HuH-7.5 (cell line): Measurements from ENCODE around the gene KRTAP5-11.
"Not testable (repeated sequence)": the region's sequence is repeated elsewhere in the genome, so short reads cannot be mapped to it uniquely, and the experiment has no call there.

ENCODE experiments used
- DNase-seq: peaks from one replicate; pipeline ENCODE4 v3.0.0; 2011; ENCODE audit warnings: low spot score

The KRTAP5-11 gene, protein sequence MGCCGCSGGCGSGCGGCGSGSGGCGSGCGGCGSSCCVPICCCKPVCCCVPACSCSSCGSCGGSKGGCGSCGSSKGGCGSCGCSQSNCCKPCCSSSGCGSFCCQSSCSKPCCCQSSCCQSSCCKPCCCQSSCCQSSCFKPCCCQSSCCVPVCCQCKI

DNA sequence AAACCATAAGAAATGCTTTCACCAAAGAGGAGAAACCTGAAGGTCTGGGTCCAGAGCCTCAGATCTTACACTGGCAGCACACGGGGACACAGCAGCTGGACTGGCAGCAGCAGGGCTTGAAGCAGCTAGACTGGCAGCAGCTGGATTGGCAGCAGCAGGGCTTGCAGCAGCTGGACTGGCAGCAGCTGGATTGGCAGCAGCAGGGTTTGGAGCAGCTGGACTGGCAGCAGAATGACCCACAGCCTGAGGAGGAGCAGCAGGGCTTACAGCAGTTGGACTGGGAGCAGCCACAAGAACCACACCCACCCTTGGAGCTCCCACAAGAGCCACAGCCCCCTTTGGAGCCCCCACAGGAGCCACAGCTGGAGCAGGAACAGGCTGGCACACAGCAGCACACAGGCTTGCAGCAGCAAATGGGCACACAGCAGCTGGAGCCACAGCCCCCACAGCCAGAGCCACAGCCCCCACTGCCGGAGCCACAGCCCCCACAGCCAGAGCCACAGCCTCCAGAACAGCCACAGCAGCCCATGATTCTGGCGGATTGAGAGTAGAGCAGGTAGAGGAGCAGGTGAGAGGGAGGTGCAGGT is at the start of gene KRTAP5-11:
Gene KRTAP5-11, minus strand, starts transcription at position 567 of the 587 bp plus-strand sequence. Its CDS starts 38 bp downstream, at position 529.
- no peak for DNase-seq

DNA sequence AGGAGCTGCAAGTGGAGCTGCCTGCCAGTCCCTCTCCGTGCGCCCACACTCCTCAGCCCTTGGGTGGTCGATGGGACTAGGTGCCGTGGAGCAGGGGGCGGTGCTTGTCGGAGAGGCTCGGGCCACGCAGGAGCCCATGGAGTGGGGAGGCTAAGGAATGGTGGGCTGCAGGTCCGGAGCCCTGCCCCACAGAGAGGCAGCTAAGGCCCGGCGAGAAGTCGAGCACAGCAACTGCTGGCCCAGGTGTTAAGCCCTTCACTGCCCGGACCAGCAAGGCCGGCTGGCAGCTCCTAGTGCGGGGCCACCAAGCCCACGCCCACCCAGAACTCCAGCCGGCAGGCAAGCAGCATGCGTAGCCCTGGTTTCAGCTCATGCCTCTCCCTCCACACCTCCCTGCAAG is 48.9 kb upstream of the KRTAP5-11 start:
- DNase-seq: not testable (repeated sequence)

DNA sequence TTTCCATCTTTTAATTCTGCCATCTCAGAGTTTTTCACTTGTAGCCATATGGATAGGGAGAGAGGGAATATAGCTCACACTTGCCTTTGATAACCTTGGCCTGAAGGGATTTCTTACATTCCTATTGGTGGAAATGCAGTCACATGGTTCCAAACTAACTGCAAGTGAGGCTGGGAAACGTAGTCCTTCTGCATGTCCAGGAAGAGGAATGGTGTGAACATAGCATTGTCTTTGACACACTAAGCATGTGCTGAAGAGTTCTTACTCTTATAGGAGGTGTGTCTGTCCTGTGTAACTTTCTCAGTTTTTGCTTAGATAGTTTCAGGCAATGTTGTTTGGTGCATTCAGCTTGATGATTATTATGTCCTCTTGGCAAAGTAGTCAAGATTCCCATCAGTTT is 47.4 kb upstream of the KRTAP5-11 start:
- not testable (repeated sequence) for DNase-seq

DNA sequence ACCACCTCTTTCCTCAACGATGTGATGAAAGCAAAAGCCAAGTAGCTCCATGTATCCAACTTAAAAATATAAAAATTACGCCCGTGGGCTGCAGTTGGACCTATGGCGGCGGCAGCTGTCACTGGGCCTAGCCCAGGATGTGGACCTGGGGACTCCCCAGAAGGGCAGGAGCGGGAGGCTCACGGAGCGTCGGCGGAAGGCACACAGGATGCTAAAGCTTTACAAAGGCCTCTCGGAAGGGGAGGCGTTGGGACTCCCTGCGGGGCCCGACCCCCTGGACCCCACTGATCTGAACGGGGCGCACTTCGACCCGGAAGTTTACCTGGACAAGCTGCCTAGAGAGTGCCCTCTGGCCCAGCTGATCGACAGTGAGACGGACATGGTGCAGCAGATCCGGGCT is 46.3 kb upstream of the KRTAP5-11 start:
- DNase-seq: not testable (repeated sequence)

DNA sequence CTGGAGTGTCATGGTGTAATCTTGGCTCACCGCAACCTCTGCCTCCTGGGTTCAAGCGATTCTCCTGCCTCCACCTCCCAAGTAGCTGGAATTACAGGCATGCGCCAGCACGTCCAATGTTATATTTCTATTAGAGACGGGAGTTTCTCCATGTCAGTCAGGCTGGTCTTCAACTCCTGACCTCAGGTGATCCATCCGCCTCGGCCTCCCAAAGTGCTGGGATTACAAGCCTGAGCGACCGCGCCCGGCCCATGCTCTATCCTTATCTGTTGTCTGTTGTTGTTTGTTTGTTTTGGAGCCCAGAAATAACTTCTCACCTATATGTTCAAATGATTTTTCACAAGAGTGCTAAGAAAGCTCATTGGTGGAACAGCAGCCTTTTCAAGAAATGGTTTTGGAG is 40.6 kb upstream of the KRTAP5-11 start:
- DNase-seq: not testable (repeated sequence)

DNA sequence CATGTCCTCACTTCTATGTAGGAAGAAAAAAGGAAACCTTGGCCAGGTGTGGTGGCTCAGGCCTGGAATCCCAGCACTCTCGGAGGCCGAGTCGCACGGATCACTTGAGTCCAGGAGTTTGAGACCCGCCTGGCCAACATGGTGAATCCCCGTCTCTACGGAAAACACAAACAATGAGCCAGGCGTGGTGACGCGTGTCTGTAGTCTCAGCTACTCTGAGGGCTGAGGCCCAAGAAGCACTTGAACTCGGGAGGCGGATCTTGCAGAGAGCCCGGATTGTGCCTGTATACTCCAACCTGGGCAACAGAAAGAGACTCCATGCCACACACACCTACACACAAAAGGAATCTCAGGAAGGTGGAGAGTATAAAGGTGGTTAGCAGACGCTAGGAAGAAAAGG is 39.9 kb upstream of the KRTAP5-11 start:
- not testable (repeated sequence) for DNase-seq

DNA sequence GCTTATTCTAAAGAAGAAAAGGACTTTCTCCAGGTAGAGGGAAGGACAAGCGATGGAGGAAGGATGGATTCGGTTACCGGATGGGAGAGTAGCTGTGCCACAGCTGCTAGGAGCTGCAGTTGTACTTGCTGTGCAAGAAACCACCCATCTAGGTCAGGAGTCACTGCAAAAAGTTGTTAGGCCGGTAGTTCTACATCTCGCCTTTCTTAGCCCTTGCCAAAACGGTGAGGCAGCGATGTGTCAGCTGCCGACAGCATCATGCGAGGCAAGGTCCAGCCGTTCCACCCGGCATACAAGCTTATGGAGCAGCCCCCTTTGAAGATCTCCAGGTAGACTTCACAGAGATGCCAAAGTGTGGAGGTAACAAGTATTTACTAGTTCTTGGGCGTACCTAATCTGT is 32.3 kb upstream of the KRTAP5-11 start:
- DNase-seq: not testable (repeated sequence)

DNA sequence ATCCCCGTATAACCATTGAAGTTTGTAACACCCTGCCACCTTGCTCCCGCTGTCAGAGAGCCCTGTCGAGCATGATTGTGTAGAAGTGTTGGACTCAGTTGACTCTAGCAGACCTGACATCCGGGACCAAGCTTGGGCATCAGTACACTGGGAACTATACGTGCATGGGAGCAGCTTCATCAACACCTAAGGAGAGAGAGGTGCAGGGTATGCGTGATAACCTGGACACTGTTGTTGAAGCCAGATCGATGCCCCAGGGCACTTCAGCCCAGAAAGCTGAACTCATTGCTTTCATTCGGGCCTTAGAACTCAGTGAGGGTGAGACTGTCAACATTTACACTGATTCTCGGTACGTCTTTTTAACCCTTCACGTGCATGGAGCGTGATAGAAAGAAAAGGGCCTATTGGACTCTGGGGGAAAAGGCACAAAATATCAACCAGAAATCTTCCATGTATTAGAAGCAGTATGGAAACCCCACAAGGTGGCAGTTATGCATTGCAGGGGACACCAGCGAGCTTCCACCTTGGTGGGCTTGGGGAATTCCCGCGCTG is 31.8 kb upstream of the KRTAP5-11 start:
- DNase-seq: not testable (repeated sequence)

DNA sequence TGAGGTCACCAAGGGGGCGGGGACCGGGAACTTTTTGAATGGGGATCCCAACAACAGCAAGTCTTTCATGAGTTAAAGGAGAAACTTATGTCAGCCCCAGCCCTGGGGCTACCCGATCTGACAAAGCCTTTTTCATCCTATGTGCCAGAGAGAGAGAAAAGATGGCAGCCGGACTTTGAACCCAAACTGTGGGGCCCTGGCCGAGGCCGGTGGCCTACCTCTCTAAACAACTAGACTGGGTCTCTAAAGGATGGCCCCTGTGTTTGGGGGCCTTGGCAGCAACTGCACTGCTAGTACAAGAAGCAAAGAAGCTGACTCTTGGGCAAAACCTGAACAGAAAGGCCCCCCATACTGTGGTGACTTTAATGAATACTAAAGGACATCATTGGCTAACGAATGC is 31.3 kb upstream of the KRTAP5-11 start:
- not testable (repeated sequence) for DNase-seq

DNA sequence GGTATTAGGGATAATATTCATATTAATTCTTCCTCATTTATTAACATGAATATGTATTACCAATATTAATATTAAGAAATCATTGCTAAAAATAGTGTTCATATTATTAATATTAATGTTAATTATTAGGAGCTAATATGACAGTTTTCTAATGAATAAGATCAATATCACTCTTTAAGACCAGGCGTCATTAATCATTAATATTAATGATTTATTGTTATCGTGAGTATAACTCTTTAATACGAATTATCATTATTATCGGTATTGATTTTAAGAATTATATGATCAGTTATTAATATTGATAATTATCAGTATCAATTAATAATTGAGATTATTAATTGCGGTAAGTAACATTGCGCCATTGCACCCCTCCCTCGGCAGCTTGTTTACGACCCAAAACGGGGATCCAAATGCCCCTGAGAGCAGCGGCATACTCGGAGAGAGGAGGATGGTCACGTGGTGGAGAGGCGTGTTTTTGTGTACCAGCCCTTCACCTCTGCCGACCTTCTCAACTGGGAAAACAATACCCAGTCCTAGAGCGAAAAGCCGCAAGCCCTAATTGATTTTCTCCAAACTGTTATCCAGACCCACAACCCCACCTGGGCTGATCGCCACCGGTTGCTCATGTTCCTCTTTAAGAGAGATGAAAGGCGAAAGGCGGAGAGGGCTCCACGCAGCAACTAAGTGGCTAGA is 28.7 kb upstream of the KRTAP5-11 start:
- DNase-seq: not testable (repeated sequence)

DNA sequence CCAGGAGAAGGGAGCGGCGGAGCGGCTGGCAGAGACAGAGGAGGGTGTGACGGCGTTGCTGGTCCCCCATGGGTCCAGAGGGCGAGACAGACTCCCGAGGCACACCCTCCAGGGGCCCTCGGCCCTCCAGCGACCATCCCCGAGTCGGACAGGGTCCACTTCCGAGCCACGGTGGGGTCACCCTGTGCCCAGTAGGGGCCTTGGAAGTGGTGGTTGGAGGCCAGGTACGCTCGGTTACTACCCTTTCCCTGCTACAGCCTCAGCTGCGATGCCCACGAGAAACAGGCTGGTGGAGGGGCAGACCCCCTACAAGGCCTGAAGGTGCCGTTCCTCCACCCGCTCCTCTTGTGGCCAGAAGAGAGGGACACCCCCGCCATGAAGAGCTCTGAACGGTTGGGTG is 25.6 kb upstream of the KRTAP5-11 start:
- DNase-seq: not testable (repeated sequence)

DNA sequence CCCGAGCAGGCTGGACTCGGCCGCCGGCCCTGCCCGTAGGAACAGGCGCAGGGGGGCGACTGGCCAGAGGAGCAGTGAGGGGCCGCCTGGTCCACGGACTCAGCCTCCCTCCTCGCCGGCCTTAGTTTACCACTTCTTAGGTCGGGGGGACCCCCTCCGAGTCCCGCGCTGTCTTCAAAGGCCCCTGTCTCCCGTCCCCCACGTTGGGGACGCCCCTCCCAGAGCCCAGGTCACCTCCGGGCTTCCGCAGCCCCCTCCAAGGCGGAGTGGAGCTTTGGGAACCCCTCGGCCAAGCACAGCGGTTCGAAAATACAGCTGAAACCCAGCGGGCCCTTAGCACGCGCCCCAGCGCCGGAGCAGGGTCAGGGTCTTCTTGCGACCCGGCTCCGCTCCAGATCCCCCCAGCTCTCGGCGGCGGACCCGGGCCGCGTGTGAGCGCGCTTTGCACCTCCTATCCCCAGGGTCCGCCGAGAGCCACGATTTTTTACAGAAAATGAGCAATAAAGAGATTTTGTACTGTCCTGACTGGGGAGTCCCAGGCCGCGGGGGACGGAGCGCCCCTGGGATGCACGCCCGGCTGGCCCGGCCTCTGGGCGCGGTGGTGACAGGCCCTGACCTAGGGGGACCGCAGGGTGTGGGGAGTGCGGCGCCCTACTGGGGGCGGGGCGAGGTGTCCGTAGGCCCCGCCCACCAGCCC is 25.0 kb upstream of the KRTAP5-11 start:
- not testable (repeated sequence) for DNase-seq

DNA sequence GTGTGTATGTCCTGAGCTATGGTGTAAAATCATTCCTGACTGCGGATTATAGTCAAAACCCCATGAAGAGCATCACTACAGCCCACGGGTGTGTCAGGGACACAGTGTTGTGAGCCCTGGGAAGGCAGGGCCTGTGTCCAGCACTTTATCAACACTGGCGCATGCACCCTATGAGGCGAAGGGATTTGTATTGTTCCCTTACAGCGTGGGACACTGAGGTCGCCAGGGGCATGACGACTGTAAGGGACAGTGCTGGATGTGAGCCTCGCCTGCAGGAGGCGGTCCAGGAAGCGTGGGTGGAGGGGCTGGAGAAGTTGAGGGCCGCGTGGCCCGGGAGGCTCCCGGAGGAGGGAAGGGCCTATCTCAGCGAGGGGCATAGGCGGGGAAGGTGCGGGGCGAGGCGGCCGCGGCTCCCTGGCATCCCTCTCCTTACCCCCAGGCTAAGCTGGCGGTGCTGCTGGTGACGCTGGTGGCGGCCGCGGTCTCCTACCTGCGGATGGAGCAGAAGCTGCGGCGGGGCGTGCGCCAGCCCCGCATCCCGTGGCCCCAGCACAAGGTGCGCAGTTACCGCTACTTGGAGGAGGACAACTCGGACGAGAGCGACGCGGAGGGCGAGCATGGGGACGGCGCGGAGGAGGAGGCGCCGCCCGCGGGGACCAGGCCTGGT is 24.3 kb upstream of the KRTAP5-11 start:
- not testable (repeated sequence) for DNase-seq

DNA sequence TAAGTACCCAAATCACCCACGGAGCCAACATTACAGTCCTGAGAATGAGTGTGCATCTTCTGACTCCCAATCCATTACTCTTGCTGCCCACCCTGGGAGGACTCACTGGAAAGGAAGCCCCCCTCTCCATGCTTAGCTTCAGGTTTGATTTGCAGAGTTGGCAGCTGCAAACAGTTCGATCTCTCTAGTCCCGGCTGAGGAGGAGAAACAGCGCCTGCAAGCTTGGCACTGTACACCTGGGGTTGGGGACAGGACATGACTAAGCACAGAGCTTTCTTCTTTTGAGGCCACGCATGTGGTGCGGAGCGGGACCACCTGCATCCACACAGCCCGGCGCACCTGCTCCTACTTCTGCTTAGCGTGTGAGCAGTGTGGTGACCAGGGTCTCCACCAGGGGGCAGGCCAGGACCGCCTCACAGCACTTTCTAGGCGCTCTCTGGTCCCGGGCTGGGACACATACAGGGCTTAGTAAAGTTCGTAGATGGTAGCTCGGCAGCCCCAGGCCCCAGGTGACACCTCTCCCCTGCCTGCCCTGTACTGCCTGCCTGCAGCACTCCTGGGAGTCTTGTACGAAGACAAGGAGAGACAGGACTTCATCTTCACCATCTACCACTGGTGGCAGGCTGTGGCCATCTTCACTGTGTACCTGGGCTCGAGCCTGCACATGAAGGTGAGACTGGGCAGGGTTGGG is 22.3 kb upstream of the KRTAP5-11 start:
- not testable (repeated sequence) for DNase-seq

DNA sequence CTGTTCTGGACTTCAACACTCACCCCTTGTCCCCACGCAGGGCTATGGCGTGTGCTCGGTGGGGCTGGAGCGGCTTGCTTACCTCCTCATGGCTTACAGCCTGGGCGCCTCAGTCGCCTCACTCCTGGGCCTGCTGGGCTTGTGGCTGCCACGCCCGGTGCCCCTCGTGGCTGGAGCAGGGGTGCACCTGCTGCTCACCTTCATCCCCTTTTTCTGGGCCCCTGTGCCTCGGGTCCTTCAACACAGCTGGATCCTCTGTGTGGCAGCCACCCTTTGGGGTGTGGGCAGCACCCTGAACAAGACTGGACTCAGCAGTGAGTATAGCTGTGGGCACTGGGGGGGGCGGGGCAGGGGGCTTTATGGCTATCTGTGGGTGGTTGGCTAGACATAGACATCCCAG is 20.5 kb upstream of the KRTAP5-11 start:
- not testable (repeated sequence) for DNase-seq

DNA sequence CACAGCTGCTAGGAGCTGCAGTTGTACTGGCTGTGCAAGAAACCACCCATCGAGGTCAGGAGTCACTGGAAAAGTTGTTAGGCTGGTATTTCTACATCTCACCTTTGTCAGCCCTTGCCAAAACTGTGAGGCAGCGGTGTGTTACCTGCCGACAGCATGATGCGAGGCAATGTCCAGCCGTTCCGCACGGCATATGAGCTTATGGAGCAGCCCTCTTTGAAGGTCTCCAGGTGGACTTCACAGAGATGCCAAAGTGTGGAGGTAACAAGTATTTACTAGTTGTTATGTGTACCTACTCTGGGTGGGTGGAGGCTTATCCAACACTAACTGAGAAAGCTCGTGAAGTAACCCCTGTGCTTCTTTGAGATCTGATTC is 6.9 kb upstream of the KRTAP5-11 start:
- DNase-seq: not testable (repeated sequence)

DNA sequence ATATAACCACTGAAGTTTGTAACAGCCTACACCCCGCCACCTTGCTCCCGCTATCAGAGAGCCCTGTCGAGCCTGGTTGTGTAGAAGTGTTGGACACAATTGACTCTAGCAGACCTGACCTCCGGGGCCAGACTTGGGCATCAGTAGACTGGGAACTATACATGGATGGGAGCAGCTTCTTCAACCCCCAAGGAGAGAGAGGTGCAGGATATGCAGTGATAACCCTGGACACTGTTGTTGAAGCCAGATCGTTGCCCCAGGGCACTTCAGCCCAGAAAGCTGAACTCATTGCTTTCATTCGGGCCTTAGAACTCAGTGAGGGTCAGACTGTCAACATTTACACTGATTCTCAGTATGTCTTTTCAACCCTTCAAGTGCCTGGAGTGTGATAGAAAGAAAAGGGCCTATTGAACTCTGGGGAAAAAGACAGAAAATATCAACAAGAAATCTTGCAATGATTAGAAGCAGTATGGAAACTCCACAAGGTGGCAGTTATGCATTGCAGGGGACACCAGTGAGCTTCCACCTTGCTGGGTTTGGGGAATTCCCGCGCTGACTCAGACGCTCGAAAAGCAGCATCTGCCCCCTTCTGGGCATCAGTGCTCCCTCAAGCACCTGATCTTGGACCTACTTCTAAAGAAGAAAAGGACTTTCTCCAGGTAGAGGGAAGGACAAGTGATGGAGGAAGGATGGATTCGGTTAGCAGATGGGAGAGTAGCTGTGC is 6.3 kb upstream of the KRTAP5-11 start:
- not testable (repeated sequence) for DNase-seq

DNA sequence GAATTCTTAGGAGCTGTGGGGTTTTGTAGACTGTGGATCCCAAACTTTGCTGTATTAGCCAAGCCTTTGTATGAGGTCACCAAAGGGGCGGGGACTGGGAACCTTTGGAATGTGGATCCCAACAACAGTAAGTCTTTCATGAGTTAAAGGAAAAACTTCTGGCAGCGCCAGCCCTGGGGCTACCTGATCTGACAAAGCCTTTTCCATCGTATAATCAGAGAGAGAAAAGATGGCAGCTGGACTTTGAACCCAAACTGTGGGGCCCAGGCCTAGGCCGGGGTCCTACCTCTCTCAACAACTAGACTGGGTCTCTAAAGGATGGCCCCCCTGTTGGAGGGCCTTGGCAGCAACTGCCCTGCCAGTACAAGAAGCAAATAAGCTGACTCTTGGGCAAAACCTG is 5.6 kb upstream of the KRTAP5-11 start:
- DNase-seq: not testable (repeated sequence)

DNA sequence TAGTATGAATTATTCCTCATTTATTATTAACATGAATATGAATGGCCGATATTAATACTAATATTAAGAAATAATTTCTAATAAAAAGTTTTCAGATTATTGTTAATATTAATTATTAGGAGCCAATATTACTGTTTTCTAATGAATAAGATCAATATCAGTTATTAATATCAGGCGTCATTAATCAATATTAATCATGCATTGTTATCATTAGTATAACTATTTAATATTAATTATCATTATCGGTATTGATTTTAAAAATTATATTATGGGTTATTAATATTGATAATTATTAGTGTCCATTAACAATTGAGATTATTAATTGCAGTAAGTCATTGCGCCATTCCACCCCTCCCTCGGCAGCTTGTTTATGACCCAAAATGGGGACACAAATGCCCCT is 3.0 kb upstream of the KRTAP5-11 start:
- not testable (repeated sequence) for DNase-seq

DNA sequence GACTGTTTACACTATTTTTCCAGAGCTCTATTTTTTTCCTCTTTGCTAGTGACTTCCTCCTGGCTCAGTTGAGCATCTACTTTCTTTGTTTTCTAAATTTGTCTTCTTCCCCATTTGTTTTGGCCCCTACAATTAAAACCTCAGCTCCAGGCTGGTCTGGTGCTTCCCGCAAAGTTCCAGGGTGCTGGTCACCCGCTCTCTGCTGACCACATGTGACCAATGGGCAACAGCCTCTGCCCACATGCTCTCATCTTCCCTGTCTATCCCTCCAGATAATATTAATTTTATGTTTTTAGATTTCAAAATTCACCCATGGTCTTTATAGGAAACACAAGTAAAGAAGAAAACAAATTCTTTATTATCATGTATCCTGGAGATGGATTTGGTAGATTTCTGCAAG is 294 bp upstream of the KRTAP5-11 start:
- not testable (repeated sequence) for DNase-seq

DNA sequence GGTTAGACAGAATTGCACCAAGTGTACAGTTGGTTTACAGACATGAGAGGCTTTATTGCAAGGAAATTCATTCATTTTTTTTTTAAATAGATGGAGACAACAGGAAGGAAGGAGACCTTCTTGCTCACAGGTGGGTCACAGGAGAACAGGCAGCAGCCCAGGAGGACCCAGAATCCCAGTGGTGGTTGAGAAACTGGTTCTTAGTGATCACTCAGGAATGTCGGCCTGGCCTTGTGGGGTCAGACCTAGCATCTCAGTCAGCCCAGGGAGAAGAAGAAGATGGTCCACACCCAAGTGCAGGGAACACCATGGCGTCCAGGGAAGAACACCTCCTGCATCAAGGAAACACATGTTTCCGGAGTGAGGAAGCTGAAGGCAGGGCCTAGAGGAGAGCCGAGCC is 849 bp downstream of the KRTAP5-11 start:
- DNase-seq: no peak
